GM21825 (cell line): Measurements from ENCODE around the gene ZFP90.

ENCODE experiments used
- ATAC-seq: cut with Tn5 transposase; IDR thresholded peaks from one replicate; pipeline ENCODE4 v1.9.1; 2021; ENCODE audit warnings: mild to moderate bottlenecking, moderate library complexity; ENCODE audit not compliant: unreplicated experiment

Gene ZFP90

GRCh38 chr16:68577352-68577853 lies 38.3 kb downstream of the ZFP90 start:
- ATAC-seq: no peak

- no peak for ATAC-seq
These were observed 51.3 kb downstream of the ZFP90 start for GRCh38 chr16:68590201-68590994.

GRCh38 chr16:68592466-68593337 lies 53.6 kb downstream of the ZFP90 start:
- no peak for ATAC-seq

- no peak for ATAC-seq
These were observed 57.2 kb downstream of the ZFP90 start for GRCh38 chr16:68596266-68596665.

- ATAC-seq: no peak
These were observed 60.5 kb downstream of the ZFP90 start for GRCh38 chr16:68599586-68599985.

GRCh38 chr16:68605746-68606145 lies 66.7 kb downstream of the ZFP90 start:
- ATAC-seq: no peak

- no peak for ATAC-seq
These were observed 68.4 kb downstream of the ZFP90 start for GRCh38 chr16:68607443-68607842.

- ATAC-seq: no peak
These were observed 69.2 kb downstream of the ZFP90 start for GRCh38 chr16:68608330-68608729.

GRCh38 chr16:68612996-68613395 lies 73.9 kb downstream of the ZFP90 start:
- no peak for ATAC-seq

GRCh38 chr16:68617734-68618133 lies 78.6 kb downstream of the ZFP90 start:
- ATAC-seq: no peak
